CD4-positive, alpha-beta T cell (primary cell): ENCODE data around the gene SOS2. TPM values are rescaled to one million over a fixed set of nuclear protein-coding genes. Genes with fewer than 3 reads are reported as not detected.

Experiments used
- ATAC-seq: fragments of 200-7000 bp; cut with Tn5 transposase; one replicate; pipeline ENCODE4 v1.10.0; 2022; ENCODE audit warnings: mild to moderate bottlenecking; ENCODE audit not compliant: poor library complexity
- CTCF ChIA-PET: fragments of 350-600 bp; sonication (Branson Sonifier 250); formaldehyde crosslinking; loops from one replicate; lab custom pipeline; 2021; ENCODE audit warnings: antibody characterized with exemption, inconsistent platforms; lab: Charles Lee
- POLR2A ChIA-PET: fragments of 350-600 bp; sonication (Branson Sonifier 250); formaldehyde crosslinking; loops from one replicate; lab custom pipeline; 2021; ENCODE audit warnings: antibody characterized with exemption, inconsistent platforms; lab: Charles Lee
- DNase-seq, 14 experiments: peaks; one replicate each; pipeline ENCODE4 v3.0.0-alpha.2; 2013 to 2020; ENCODE audit warnings: mixed read lengths in 2 of 14
- H3K27ac ChIP-seq, 2 donors: one replicate each; pipeline versions ENCODE4 v1.5.1 to v1.7.0; 2013; ENCODE audit warnings: low read length in 2 of 2, low read depth in 1 of 2, mild to moderate bottlenecking in 1 of 2
- H3K27me3 ChIP-seq, 2 experiments: 1 replicate in 1 of 2; 2 replicates in 1 of 2; pipeline versions ENCODE4 v1.6.1 to v1.7.0; 2013; ENCODE audit warnings: low read length in 2 of 2, control low read depth in 1 of 2, mild to moderate bottlenecking in 1 of 2, moderate library complexity in 1 of 2; ENCODE audit not compliant: insufficient read depth in 2 of 2, control insufficient read depth in 1 of 2
- H3K36me3 ChIP-seq: one replicate; pipeline ENCODE4 v1.6.1; 2013; ENCODE audit warnings: low read length, control low read depth; ENCODE audit not compliant: insufficient read depth
- H3K4me1 ChIP-seq: one replicate; pipeline ENCODE4 v1.6.1; 2013; ENCODE audit warnings: low read length, control low read depth; ENCODE audit not compliant: insufficient read depth
- H3K4me3 ChIP-seq: one replicate; pipeline ENCODE4 v1.5.1; 2013; ENCODE audit warnings: mild to moderate bottlenecking, low read length, moderate library complexity
- H3K9me3 ChIP-seq, 2 experiments: 1 replicate in 1 of 2; 2 replicates in 1 of 2; pipeline versions ENCODE4 v1.6.1 to v1.7.0; 2013; ENCODE audit warnings: low read length in 2 of 2, mild to moderate bottlenecking in 2 of 2, control low read depth in 1 of 2, moderate library complexity in 1 of 2; ENCODE audit not compliant: control insufficient read depth in 1 of 2, insufficient read depth in 1 of 2
- H3K27ac Mint-ChIP-seq: one replicate; pipeline ENCODE4 v1.8.0; 2020; ENCODE audit warnings: mixed read lengths
- H3K27me3 Mint-ChIP-seq: one replicate; pipeline ENCODE4 v1.8.0; 2021; ENCODE audit warnings: mixed read lengths
- H3K36me3 Mint-ChIP-seq: one replicate; pipeline ENCODE4 v1.8.0; 2021; ENCODE audit warnings: low read depth, mixed read lengths
- H3K4me1 Mint-ChIP-seq: one replicate; pipeline ENCODE4 v1.8.0; 2021; ENCODE audit warnings: low read depth, mixed read lengths
- H3K4me3 Mint-ChIP-seq: one replicate; pipeline ENCODE4 v1.8.0; 2020; ENCODE audit warnings: mild to moderate bottlenecking, mixed read lengths
- H3K9me3 Mint-ChIP-seq: one replicate; pipeline ENCODE4 v1.8.0; 2020; ENCODE audit warnings: mixed read lengths
- intact Hi-C, 2 experiments: fragments of 100-400 bp; cut with DNase I in 1 of 2; cut with micrococcal nuclease in 1 of 2; formaldehyde crosslinking; loops; one replicate each; pipeline versions ENCODE4 v1.15.1 to v1.9.0; 2023 to 2025; cut with DNase I, micrococcal nuclease
- total RNA-seq, 174 experiments: library from RNA in 2 of 174; stranded (reverse) in 2 of 174; gene quantifications; one replicate each; pipeline ENCODE4 v1.2.3 and lab custom pipeline; 2021 to 2026
- TF ChIP-seq, protein P1 (sequence below): fragments of 200-600 bp; IDR thresholded peaks from one replicate; pipeline ENCODE4 v1.8.0; 2022; ENCODE audit warnings: antibody characterized with exemption, mild to moderate bottlenecking

The SOS2 gene
- total RNA-seq, 2 experiments from 2014 or later: 53.8 to 56.7 TPM

DNA sequence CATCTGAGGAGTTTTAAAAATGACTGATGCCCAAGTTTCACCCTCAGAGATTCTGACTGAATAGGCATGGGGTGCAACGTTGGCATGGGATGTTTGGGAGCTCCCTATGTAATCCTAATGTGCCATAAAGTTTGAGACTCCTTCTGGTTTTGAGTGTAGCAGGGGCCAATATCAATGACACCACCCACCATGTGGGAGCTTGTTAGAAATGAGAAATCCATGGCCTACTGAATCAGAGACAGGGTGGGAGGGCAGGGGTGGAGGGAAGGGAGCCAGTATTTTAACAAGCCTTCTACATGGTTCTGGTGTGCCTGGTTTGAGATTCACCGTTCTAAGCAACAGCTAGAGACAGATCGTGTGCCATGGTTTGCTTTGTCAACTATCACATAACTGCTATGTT, 161.1 kb downstream of the SOS2 start:
- H3K4me1 Mint-ChIP-seq: peaks cover 42% of the 10 kb centered on the region
- Histone ChIP-seq H3K27me3 (no peaks in the 10 kb centered on the region), H3K9me3 (no peaks in the 10 kb centered on the region), H3K4me3 (no peak overlapping the region), H3K4me1 (peaks cover 11% of the 10 kb centered on the region), H3K27ac (no peak overlapping the region), H3K36me3 (no peaks in the 10 kb centered on the region)
- DNase-seq: no peak
- ChIA-PET CTCF (interaction anchor here (1.6 kb wide), 1 partner anchor 208 kb away, joined by 4 read pairs; no protein-coding TSS in a partner anchor), POLR2A (interaction anchor here (1.1 kb wide), 2 partner anchors 8 to 12 kb away, joined by 5 read pairs; no protein-coding TSS in a partner anchor)
- intact Hi-C loops: no loop called here
- H3K36me3 Mint-ChIP-seq: peaks cover 4% of the 10 kb centered on the region
- H3K27me3 Mint-ChIP-seq: no peaks in the 10 kb centered on the region
- no peaks in the 10 kb centered on the region for H3K9me3 Mint-ChIP-seq
- ATAC-seq: no peak
- H3K4me3 Mint-ChIP-seq: no peak overlapping the region
- H3K27ac Mint-ChIP-seq: no peak overlapping the region
- TF ChIP-seq, protein P1, sequence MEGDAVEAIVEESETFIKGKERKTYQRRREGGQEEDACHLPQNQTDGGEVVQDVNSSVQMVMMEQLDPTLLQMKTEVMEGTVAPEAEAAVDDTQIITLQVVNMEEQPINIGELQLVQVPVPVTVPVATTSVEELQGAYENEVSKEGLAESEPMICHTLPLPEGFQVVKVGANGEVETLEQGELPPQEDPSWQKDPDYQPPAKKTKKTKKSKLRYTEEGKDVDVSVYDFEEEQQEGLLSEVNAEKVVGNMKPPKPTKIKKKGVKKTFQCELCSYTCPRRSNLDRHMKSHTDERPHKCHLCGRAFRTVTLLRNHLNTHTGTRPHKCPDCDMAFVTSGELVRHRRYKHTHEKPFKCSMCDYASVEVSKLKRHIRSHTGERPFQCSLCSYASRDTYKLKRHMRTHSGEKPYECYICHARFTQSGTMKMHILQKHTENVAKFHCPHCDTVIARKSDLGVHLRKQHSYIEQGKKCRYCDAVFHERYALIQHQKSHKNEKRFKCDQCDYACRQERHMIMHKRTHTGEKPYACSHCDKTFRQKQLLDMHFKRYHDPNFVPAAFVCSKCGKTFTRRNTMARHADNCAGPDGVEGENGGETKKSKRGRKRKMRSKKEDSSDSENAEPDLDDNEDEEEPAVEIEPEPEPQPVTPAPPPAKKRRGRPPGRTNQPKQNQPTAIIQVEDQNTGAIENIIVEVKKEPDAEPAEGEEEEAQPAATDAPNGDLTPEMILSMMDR: no peak

DNA sequence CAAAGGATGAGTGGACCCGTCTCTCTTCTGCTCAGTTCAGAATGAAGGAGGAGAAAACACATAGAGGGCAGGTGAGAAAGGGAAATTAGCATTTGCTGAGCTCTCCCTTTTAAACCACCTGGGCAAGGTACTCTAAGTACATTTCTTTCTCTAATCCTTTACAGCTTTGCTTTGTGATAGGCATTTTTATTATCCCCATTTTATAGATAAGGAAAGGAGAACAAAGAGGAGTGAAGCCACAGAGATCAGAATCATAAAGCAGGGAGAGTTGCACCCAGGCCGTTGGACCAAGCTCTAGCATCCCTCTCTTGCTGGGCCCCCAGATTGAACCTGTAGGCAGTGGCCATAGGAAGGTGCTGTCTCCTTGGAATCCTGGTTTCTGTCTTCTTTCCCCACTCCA, 162.1 kb downstream of the SOS2 start:
- ATAC-seq: no peak
- H3K4me3 ChIP-seq: no peak overlapping the region
- ChIA-PET CTCF (interaction anchor here (1.6 kb wide), 1 partner anchor 207 kb away, joined by 4 read pairs; no protein-coding TSS in a partner anchor), POLR2A (interaction anchor here (1.0 kb wide), 1 partner anchor 449 kb away, joined by 3 read pairs; the partner anchor contains the start of genes MGAT2 and RPL36AL)
- no peaks in the 10 kb centered on the region for H3K36me3 ChIP-seq
- DNase-seq: no peak
- H3K27ac ChIP-seq: no peak overlapping the region
- Mint-ChIP-seq H3K4me1 (peaks cover 47% of the 10 kb centered on the region), H3K27ac (no peak overlapping the region), H3K4me3 (no peak overlapping the region), H3K27me3 (no peaks in the 10 kb centered on the region), H3K9me3 (no peaks in the 10 kb centered on the region), H3K36me3 (peaks cover 4% of the 10 kb centered on the region)
- H3K27me3 ChIP-seq: no peaks in the 10 kb centered on the region
- TF ChIP-seq, protein P1: no peak
- H3K9me3 ChIP-seq: no peaks in the 10 kb centered on the region
- peaks cover 20% of the 10 kb centered on the region for H3K4me1 ChIP-seq
- intact Hi-C loops: no loop called here

DNA sequence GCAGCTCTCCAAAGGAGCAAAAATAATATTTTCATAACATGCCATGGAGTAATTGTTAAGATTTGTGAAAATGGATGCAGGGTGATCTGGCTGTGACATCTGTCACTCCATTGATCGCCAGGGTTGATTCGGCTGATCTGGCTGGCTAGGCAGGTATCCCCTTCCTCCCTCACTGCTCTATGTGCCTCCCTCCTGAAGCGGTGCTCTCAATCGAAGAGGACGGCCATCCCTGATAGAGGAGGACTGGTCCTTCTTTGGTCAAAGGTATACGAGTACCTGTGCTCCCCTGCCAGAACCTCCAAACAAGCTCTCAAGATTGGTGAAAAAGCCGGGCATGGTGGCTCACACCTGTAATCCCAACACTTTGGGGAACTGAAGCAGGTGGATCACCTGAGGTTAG, 162.9 kb downstream of the SOS2 start:
- Histone ChIP-seq H3K27me3 (no peaks in the 10 kb centered on the region), H3K4me1 (peaks cover 29% of the 10 kb centered on the region), H3K4me3 (no peak overlapping the region), H3K36me3 (no peaks in the 10 kb centered on the region), H3K27ac (no peak overlapping the region), H3K9me3 (no peaks in the 10 kb centered on the region)
- no peaks in the 10 kb centered on the region for H3K9me3 Mint-ChIP-seq
- TF ChIP-seq, protein P1: no peak
- intact Hi-C loops: no loop called here
- peaks cover 55% of the 10 kb centered on the region for H3K4me1 Mint-ChIP-seq
- H3K27me3 Mint-ChIP-seq: no peaks in the 10 kb centered on the region
- CTCF ChIA-PET: no interaction called here
- POLR2A ChIA-PET: interaction anchor here (1.0 kb wide), 1 partner anchor 14 kb away, joined by 3 read pairs; no protein-coding TSS in a partner anchor
- DNase-seq: no peak
- no peak overlapping the region for H3K27ac Mint-ChIP-seq
- H3K4me3 Mint-ChIP-seq: no peak overlapping the region
- no peak for ATAC-seq
- H3K36me3 Mint-ChIP-seq: peaks cover 4% of the 10 kb centered on the region
